AG04449 (cell line): Measurements from ENCODE around the gene COL5A3.

Experiments
- CTCF ChIA-PET: fragments of 350-600 bp; formaldehyde crosslinking; extraction: SDS; loops from one replicate; lab custom pipeline; 2021; ENCODE audit warnings: antibody characterized with exemption; lab: Yijun Ruan, JAX
- POLR2A ChIA-PET: fragments of 400-600, 350-600 bp; formaldehyde crosslinking; extraction: SDS; loops from one replicate; lab custom pipeline; 2020; ENCODE audit warnings: antibody characterized with exemption, inconsistent platforms; lab: Yijun Ruan, JAX
- DNase-seq: peaks from one replicate; pipeline ENCODE4 v3.0.0-alpha.2; 2010; ENCODE audit warnings: low read depth, low spot score
- H3K4me3 ChIP-seq: 2 replicates; pipeline ENCODE4 v1.5.1; 2011; ENCODE audit warnings: low read depth, mild to moderate bottlenecking, control low read depth, low read length
- TF ChIP-seq, protein P1 (sequence below): IDR thresholded peaks from one replicate; pipeline ENCODE4 v1.5.1; 2011; ENCODE audit warnings: mild to moderate bottlenecking, moderate library complexity, low read length, control low read depth, inconsistent platforms; ENCODE audit not compliant: insufficient read depth; ENCODE audit errors: missing control alignments

Gene COL5A3

GRCh38 chr19:10043286-10043927 lies 33.1 kb upstream of the COL5A3 start:
- ChIA-PET POLR2A (interaction anchor here (0.6 kb wide), 1 partner anchor 35 kb away, joined by 3 read pairs; no protein-coding TSS in a partner anchor), CTCF (interaction anchor here (0.9 to 2.8 kb wide), 3 partner anchors 16 to 206 kb away, joined by 3 to 14 read pairs (median 3); no protein-coding TSS in a partner anchor)
- no peak overlapping the region for H3K4me3 ChIP-seq
- no peak for DNase-seq
- TF ChIP-seq, protein P1, sequence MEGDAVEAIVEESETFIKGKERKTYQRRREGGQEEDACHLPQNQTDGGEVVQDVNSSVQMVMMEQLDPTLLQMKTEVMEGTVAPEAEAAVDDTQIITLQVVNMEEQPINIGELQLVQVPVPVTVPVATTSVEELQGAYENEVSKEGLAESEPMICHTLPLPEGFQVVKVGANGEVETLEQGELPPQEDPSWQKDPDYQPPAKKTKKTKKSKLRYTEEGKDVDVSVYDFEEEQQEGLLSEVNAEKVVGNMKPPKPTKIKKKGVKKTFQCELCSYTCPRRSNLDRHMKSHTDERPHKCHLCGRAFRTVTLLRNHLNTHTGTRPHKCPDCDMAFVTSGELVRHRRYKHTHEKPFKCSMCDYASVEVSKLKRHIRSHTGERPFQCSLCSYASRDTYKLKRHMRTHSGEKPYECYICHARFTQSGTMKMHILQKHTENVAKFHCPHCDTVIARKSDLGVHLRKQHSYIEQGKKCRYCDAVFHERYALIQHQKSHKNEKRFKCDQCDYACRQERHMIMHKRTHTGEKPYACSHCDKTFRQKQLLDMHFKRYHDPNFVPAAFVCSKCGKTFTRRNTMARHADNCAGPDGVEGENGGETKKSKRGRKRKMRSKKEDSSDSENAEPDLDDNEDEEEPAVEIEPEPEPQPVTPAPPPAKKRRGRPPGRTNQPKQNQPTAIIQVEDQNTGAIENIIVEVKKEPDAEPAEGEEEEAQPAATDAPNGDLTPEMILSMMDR = no peak

GRCh38 chr19:10037809-10038208 lies 27.5 kb upstream of the COL5A3 start:
- POLR2A ChIA-PET = no interaction called here
- TF ChIP-seq, protein P1 = no peak
- no peak overlapping the region for H3K4me3 ChIP-seq
- CTCF ChIA-PET = interaction anchor here (0.8 to 2.4 kb wide), 3 partner anchors 10 to 107 kb away, joined by 3 to 10 read pairs (median 5); no protein-coding TSS in a partner anchor
- DNase-seq = no peak

GRCh38 chr19:10037367-10037766 lies 27.1 kb upstream of the COL5A3 start:
- TF ChIP-seq, protein P1 = no peak
- DNase-seq = no peak
- no peak overlapping the region for H3K4me3 ChIP-seq
- ChIA-PET POLR2A (no interaction called here), CTCF (interaction anchor here (1.5 to 2.4 kb wide), 3 partner anchors 10 to 107 kb away, joined by 5 to 10 read pairs (median 7); no protein-coding TSS in a partner anchor)

DNA sequence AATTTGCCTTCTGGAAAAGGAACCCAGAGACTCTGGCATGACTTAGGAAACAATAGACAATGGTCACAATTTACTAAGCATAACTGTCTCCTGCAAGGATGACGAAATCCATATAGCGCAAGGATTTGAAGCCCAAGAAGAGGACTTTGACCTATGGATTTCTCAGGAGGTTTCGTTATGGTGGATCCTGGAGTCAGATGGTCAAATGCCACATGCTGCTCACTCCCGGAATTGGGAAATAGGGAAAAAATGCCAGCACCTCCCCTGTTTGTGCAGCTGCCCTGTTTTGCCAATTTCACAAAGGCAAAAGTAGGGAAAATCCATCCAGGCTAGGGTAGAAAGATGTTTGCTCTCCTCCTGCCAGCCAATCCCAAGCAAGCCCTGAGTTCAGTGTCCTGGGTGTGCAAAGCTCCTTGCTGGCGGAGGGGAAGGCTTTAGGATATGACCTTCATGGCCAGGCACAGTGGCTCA lies 26.3 kb upstream of the COL5A3 start:
- TF ChIP-seq, protein P1 = no peak
- no peak overlapping the region for H3K4me3 ChIP-seq
- ChIA-PET CTCF (interaction anchor here (1.5 to 2.4 kb wide), 3 partner anchors 9 to 106 kb away, joined by 5 to 10 read pairs (median 7); no protein-coding TSS in a partner anchor), POLR2A (no interaction called here)
- no peak for DNase-seq

GRCh38 chr19:10033614-10034013 lies 23.3 kb upstream of the COL5A3 start:
- no peak overlapping the region for H3K4me3 ChIP-seq
- TF ChIP-seq, protein P1 = no peak
- CTCF ChIA-PET = interaction anchor here (2.9 to 9.2 kb wide), 2 partner anchors 102 to 216 kb away, joined by 7 to 200 read pairs; no protein-coding TSS in a partner anchor
- DNase-seq = no peak
- POLR2A ChIA-PET = no interaction called here

DNA sequence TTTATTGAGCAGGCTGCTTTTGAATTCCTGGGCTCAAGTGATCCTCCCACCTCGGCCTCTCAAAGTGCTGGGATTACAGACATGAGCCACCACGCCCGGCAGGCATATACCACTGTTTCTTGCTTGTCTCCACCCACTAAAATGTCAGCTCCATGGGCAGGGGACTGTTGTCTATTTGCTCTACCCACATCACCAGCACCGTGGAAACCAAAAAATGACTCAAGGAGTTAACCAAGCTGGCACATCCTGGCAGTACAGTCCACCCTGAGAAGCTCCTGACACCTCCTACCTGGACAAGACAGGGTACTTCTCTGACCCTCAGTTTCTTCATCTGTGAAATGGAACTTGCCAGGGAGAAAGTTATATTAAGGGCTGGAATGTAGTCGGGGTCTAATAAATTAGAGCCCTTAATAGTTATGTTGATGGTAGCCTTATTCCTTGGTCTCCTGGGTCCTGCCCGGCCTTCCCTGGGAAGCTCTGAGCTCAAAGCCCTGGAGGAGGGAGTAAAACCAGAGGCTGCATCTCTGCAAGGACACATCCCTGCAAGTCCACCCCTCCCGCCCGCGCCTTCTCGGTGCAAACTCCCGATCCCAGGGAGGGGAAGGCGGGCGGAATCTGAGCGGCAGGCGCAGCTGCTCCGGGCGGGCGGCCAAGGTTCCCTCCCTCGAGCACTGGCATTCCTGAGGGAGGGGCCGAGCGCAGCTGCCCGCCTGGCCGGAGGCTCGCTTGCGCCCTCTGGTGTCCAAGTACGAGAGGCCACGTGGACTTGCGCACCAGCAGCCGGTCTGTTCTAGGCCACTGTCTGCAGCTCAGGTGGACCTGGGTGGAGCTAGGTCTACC lies 17.1 kb upstream of the COL5A3 start:
- ChIA-PET CTCF (interaction anchor here (0.7 to 9.2 kb wide), 36 partner anchors 9 to 893 kb away, joined by 3 to 200 read pairs (median 4); partner anchors contain the start of genes COL5A3, OLFM2 and RDH8), POLR2A (interaction anchor here (0.6 to 1.5 kb wide), 2 partner anchors 18 to 95 kb away, joined by 3 to 8 read pairs; no protein-coding TSS in a partner anchor)
- TF ChIP-seq, protein P1 = peak; percentile 97
- DNase-seq = peak; percentile 50
- no peak overlapping the region for H3K4me3 ChIP-seq
